HEK293 (cell line): Measurements from ENCODE around the gene ORC2.

Source experiments
- KLF10 ChIP-seq: fragments of 450-650 bp; IDR thresholded peaks from 2 replicates; pipeline ENCODE4 v1.5.1; 2018; ENCODE audit warnings: missing biosample characterization, mild to moderate bottlenecking, missing genetic modification characterization
- KLF8 ChIP-seq: fragments of 450-650 bp; formaldehyde crosslinking; IDR thresholded peaks from 2 replicates; pipeline ENCODE4 v1.5.1; 2016; ENCODE audit warnings: missing biosample characterization, missing genetic modification characterization
- TCF7L2 ChIP-seq: IDR thresholded peaks from 2 replicates; pipeline ENCODE4 v1.6.1; 2011; ENCODE audit warnings: low read depth, mild to moderate bottlenecking, inconsistent platforms, low read length, moderate library complexity, borderline replicate concordance
- ZBTB20 ChIP-seq: fragments of 450-650 bp; formaldehyde crosslinking; IDR thresholded peaks from 2 replicates; pipeline ENCODE4 v1.5.1; 2016; ENCODE audit warnings: missing biosample characterization, missing genetic modification characterization
- ZNF10 ChIP-seq: fragments of 450-650 bp; formaldehyde crosslinking; IDR thresholded peaks from 2 replicates; pipeline ENCODE4 v1.5.1; 2017; ENCODE audit warnings: missing biosample characterization, missing genetic modification characterization
- ZNF121 ChIP-seq: fragments of 450-650 bp; formaldehyde crosslinking; IDR thresholded peaks from 2 replicates; pipeline ENCODE4 v1.5.1; 2016; ENCODE audit warnings: missing biosample characterization, missing genetic modification characterization
- ZNF184 ChIP-seq: fragments of 450-650 bp; IDR thresholded peaks from 2 replicates; pipeline ENCODE4 v1.5.1; 2018; ENCODE audit warnings: missing biosample characterization, mild to moderate bottlenecking, missing genetic modification characterization
- ZNF341 ChIP-seq: fragments of 450-650 bp; formaldehyde crosslinking; IDR thresholded peaks from 2 replicates; pipeline ENCODE4; 2016; ENCODE audit warnings: low read depth, missing biosample characterization, missing genetic modification characterization
- ZNF660 ChIP-seq: fragments of 450-650 bp; IDR thresholded peaks from 2 replicates; pipeline ENCODE4 v1.5.1; 2018; ENCODE audit warnings: missing biosample characterization, mild to moderate bottlenecking, missing genetic modification characterization
- TF ChIP-seq, protein P1 (sequence below): fragments of 450-650 bp; formaldehyde crosslinking; IDR thresholded peaks from 2 replicates; pipeline ENCODE4 v1.5.1; 2016; ENCODE audit warnings: missing biosample characterization, missing genetic modification characterization
- TF ChIP-seq, protein P2 (sequence below): fragments of 450-650 bp; formaldehyde crosslinking; conservative IDR thresholded peaks from 2 replicates; pipeline ENCODE4 v1.5.1; 2016; ENCODE audit warnings: low read depth, missing biosample characterization, missing genetic modification characterization
- TF ChIP-seq, protein P3 (sequence below): fragments of 450-650 bp; formaldehyde crosslinking; IDR thresholded peaks from 2 replicates; pipeline ENCODE4 v1.5.1; 2017; ENCODE audit warnings: missing biosample characterization, missing genetic modification characterization

DNA sequence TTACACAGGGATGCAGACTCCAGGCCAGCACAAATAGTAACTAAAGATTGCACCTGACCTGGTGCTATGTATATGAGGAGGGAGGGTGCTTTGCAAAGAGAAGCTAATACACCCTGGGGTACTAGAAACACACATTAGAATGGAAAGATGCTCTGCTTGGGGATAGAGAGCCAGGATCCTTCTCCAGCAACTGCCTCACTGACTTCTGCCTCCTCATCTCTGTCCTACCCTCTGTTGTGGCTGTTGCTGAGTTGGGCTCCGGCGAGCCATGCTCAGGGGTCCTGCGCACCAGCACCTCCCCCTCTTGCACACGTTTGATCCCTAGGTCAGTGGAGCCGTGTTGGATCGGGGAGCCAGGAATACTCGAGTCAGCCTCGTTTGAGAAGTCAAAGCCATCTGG, 23.7 kb upstream of the ORC2 start:
- no peak for TF ChIP-seq ZNF121 (tag by site-specific recombination)
- TF ChIP-seq, protein P1, sequence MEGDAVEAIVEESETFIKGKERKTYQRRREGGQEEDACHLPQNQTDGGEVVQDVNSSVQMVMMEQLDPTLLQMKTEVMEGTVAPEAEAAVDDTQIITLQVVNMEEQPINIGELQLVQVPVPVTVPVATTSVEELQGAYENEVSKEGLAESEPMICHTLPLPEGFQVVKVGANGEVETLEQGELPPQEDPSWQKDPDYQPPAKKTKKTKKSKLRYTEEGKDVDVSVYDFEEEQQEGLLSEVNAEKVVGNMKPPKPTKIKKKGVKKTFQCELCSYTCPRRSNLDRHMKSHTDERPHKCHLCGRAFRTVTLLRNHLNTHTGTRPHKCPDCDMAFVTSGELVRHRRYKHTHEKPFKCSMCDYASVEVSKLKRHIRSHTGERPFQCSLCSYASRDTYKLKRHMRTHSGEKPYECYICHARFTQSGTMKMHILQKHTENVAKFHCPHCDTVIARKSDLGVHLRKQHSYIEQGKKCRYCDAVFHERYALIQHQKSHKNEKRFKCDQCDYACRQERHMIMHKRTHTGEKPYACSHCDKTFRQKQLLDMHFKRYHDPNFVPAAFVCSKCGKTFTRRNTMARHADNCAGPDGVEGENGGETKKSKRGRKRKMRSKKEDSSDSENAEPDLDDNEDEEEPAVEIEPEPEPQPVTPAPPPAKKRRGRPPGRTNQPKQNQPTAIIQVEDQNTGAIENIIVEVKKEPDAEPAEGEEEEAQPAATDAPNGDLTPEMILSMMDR (tag by site-specific recombination): no peak
- no peak for TF ChIP-seq ZNF10 (tag by site-specific recombination)
- TF ChIP-seq KLF8 (tag by site-specific recombination): no peak
- TF ChIP-seq ZNF341 (tag by site-specific recombination): no peak
- no peak for TF ChIP-seq TCF7L2
- no peak for TF ChIP-seq ZBTB20 (tag by site-specific recombination)
- no peak for TF ChIP-seq ZNF184 (tag by site-specific recombination)
- TF ChIP-seq KLF10 (tag by site-specific recombination): no peak
- TF ChIP-seq, protein P2, sequence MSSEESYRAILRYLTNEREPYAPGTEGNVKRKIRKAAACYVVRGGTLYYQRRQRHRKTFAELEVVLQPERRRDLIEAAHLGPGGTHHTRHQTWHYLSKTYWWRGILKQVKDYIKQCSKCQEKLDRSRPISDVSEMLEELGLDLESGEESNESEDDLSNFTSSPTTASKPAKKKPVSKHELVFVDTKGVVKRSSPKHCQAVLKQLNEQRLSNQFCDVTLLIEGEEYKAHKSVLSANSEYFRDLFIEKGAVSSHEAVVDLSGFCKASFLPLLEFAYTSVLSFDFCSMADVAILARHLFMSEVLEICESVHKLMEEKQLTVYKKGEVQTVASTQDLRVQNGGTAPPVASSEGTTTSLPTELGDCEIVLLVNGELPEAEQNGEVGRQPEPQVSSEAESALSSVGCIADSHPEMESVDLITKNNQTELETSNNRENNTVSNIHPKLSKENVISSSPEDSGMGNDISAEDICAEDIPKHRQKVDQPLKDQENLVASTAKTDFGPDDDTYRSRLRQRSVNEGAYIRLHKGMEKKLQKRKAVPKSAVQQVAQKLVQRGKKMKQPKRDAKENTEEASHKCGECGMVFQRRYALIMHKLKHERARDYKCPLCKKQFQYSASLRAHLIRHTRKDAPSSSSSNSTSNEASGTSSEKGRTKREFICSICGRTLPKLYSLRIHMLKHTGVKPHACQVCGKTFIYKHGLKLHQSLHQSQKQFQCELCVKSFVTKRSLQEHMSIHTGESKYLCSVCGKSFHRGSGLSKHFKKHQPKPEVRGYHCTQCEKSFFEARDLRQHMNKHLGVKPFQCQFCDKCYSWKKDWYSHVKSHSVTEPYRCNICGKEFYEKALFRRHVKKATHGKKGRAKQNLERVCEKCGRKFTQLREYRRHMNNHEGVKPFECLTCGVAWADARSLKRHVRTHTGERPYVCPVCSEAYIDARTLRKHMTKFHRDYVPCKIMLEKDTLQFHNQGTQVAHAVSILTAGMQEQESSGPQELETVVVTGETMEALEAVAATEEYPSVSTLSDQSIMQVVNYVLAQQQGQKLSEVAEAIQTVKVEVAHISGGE (tag by site-specific recombination): no peak
- no peak for TF ChIP-seq ZNF660 (tag by site-specific recombination)
- TF ChIP-seq, protein P3, sequence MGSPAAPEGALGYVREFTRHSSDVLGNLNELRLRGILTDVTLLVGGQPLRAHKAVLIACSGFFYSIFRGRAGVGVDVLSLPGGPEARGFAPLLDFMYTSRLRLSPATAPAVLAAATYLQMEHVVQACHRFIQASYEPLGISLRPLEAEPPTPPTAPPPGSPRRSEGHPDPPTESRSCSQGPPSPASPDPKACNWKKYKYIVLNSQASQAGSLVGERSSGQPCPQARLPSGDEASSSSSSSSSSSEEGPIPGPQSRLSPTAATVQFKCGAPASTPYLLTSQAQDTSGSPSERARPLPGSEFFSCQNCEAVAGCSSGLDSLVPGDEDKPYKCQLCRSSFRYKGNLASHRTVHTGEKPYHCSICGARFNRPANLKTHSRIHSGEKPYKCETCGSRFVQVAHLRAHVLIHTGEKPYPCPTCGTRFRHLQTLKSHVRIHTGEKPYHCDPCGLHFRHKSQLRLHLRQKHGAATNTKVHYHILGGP (tag by site-specific recombination): no peak
